Measurements from ENCODE around the gene TMBIM1.

Gene TMBIM1, protein sequence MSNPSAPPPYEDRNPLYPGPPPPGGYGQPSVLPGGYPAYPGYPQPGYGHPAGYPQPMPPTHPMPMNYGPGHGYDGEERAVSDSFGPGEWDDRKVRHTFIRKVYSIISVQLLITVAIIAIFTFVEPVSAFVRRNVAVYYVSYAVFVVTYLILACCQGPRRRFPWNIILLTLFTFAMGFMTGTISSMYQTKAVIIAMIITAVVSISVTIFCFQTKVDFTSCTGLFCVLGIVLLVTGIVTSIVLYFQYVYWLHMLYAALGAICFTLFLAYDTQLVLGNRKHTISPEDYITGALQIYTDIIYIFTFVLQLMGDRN

DNA sequence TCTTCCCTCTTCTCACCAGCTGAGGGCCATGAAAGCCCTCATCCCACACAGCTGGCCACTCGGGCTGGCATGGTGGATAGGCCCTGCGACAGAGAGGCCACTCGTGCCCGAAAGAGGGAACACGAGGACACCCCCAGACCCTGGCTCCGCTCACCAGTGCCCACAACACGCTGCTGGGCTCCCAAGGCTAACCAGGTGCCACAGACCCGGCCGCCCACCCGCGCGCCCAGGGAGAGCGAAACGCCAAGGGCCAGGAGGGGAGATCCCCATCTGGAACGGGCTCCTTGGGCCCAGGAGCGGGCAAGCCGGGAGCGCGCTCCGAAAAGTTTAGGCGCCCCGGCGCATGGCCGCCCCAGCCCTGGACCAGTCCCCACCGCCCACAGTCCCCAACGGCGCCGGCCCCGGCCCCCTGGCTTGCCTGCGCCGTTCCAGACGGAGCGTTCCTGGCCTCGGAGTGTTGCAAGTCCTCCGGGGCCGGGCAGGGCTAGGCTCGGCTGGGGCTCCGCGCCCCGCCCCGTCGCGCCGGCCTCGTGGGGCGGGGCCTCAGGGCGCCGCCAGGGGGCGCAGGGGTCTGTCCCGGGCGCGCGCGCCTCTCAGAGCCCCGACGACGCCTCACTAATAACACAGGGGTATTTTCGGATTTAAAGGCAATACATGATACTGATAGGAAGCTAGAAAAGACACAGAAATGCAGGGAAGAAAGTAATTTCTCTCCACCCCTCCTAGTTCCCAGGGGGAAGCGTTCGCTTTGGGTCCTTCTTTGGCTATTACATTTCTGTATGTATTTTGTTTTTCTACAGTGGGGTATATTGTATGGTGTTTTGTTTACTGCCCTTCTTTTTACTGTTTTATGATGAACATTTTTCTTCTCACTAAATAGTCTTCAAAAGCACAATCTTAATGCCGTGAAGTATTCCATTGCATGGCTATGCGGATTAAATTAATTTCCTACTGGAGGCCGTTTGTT, at the start of gene TMBIM1:
TMBIM1 (minus strand) TSS at position 456 of the 967 bp plus-strand sequence. CDS start 10,362 bp downstream, outside the sequence.
- peak; percentile 74 to 79 for DNase-seq

DNA sequence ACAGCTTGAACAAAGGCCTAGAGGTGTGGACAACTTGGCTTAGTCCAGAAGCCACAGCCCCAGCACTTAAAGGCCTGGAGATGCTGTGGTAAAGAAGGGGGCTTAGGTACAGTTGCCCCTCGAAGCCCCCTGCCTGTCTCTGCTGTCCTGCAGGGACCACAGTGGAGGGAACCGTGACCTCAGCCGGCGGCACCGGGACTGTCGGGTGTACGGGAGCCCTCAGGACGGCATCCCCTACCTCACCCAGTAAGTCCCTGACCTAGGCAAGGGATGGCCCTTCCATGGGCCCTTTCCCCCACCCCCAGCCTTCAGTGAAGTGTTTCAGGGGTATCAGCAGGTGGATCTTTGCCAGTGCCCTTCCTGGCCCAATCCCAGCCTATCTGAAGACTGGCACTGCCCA, 49.1 kb upstream of the TMBIM1 start:
- no peak for DNase-seq

DNA sequence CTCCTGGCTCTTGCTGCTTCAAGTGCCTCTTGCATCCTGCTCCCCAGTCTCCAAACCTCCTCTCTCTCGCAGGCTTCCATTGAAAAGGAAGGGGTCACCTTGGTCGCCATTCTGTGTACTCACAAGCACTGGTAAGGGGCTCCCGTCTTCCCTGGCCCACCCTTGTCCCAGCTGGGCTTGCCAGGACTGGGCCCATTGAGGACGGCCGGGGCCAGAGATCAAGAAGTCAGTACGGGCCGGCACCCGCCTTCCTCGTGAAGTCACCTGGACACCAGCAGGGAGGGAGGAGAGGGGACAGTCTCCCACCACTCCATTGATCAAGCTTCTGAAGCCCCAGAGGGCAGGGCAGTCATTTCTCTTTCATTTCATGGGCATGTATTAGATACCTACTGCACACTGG, 48.4 kb upstream of the TMBIM1 start:
- no peak for DNase-seq

DNA sequence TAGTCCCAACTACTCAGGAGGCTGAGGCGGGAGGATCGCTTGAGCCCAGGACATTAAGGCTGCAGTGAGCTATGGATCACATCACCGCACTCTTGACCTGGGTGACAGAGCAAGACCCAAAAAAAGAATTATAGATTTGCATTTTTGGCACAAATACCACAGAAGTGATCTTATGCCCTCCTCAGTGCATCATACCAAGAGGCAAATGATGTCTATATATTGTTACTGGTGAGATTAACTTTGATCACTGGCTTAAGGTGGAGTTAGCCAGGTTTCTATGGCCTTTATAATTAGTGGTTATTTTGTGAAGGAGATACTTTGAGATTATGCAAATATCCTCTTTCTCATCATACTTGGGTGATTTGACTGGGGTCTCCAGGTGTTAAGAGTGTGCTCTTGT, 42.2 kb upstream of the TMBIM1 start:
- DNase-seq: no peak

DNA sequence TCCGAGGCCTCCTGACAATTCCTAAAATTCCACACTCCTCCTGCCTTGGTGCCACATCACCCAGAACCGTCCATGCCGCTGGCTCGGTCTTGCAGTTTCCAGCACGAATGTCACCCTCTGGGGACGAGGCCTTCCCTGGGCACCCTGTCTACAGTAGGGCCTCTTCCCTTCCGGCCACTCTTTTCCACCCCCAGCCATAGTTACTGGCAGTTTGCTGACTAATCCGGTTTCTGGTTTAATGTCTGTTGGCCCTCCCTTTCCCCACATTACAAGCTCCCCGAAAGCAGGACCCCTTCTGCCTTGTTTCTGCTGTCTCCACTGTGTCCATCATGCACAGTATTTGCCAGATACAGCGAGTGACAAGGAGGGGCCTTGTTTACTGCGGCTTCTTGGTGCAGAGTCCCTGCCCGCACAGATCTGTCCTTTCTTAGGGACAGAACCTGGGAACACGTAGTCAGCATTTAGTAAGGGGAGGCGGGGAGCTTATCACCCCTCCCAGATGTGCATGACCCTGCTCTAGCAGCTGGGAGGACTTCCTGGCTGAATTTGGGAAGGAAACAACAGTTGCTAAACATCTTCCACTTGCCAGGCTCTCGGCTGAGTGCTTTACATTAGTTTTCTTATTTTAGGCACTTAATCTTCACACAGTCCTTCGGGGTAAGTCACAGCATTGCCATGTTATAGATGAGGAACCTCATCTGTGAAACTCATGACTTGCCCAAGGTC, 40.8 kb upstream of the TMBIM1 start:
- DNase-seq: no peak

DNA sequence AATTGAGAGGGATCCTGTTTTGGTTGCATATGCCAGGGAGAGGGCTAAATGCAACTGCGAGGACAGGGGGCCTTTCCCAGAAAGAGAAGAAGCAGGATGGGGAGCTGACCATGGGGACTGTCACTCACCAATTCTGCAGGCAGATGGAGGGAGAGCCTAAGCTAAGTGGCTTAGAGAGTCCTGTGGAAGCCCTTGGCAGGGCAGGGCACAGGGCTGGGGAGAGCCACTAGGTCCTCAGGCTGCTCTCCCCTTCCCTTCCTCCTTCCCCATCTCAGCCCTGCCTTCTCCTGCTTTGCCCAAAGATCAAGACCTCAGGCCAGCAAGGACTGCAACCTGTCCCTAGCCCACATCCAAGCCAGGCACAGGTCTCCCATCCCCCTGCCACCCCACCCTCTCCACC, 40.0 kb upstream of the TMBIM1 start:
- DNase-seq: no peak

DNA sequence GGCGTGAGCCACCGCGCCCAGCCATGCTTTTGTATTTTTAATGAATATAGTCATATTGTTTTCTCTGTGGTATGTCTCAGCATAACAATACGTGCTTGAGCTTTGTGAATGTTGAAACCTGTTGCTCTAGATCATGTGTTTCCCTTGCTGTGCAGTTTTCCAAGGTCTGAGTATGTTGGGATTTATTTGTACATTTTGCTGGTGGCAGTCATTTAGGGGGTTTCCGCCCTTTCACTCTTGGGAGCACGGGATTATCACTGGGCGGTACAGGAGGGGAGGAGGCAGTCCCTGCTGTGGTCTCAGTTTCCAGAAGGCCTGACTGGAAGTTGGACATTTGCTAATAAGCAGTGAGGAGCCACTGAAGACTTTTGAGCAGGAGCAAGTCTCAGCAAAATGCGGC, 39.4 kb upstream of the TMBIM1 start:
- DNase-seq: no peak

DNA sequence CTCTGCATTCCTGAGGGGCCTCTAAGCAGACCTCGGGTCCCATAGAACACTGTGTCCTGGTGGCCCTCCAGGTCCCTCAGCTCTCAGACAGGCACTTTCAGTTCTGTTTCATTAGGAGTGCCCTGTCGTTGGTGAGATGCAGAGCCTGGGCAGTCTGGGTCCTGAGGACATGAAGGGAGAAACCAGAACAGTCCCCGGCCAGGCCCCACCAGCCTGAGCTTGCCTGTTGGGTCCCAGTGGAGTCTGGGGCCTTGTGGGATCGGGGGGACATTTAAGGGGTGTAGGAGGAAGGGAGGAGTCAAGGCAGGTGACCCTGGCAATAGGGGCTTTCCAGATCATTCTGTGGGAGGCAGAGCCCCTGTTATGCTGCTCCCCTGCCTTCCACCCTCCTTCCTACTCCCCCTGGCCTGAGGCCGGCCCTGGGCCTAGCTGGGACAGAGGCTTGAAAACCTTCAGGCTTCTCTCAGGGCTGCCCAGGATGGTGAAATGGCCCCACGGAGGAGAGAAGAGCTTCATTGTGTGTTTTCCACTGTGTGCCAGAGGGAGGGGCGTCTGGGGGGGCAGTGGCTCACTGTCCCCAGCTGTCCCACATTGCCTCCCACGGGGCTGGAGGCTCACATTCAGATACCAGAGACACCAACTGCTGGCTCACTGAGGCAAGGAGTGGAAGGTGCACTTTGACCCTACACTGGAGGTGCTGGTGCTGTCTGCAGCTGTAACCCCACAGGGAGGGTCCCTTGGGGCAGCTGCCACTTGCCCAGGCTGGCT, 37.7 kb upstream of the TMBIM1 start:
- no peak for DNase-seq

DNA sequence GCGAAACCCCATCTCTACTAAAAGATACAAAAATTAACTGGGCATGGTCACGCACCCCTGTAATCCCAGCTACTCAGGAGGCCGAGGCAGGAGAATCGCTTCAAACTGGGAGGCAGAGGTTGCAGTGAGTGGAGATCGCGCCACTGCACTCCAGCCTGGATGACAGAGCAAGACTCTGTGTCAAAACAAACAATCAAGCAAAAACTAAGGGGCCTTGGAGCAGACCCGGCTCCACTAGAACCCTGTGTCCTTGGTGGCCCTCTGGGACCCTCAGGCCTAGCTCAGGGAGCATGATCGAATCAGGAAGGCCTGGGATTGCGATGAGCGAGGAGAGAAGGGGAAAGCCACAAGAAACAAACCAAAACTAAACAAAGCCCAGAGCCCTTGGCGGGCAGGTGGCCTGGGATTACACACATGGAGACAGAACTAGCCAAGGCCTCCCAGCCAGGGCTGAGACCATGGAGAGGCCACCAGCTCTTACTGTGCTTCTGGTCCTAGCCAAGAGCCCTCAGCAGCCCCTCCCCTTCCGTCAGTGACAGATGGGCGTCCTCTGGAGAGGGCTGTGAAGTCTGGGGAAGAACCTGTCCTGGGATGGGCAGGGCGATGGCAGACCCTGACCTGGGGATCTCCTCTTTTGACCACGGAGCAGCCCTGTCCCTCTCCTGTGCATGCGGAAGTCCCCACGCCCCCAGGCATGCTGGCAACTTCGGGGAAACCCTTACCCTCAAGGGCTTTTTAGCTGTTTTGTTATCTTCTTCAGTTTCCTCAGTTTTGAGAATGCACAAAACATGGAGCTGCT, 36.9 kb upstream of the TMBIM1 start:
- DNase-seq: no peak

DNA sequence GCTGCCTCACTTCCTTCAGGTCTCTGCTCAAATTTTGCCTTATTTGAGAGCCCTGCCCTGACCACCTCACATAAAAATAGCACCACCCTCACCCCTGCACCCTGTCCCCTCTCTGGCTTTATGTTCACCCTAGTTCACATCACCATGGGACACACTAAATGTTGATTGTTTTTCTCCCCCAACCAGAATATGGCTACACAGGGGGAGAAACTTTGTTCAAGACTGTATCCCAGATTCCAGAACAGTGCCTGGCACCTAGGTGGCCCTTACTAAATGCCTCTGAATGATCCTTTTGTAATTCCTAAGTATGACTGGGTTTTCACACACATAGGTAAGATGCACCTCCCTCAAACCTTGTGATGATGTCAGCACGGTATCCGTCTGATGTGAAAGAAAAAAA, 36.0 kb upstream of the TMBIM1 start:
- DNase-seq: no peak

DNA sequence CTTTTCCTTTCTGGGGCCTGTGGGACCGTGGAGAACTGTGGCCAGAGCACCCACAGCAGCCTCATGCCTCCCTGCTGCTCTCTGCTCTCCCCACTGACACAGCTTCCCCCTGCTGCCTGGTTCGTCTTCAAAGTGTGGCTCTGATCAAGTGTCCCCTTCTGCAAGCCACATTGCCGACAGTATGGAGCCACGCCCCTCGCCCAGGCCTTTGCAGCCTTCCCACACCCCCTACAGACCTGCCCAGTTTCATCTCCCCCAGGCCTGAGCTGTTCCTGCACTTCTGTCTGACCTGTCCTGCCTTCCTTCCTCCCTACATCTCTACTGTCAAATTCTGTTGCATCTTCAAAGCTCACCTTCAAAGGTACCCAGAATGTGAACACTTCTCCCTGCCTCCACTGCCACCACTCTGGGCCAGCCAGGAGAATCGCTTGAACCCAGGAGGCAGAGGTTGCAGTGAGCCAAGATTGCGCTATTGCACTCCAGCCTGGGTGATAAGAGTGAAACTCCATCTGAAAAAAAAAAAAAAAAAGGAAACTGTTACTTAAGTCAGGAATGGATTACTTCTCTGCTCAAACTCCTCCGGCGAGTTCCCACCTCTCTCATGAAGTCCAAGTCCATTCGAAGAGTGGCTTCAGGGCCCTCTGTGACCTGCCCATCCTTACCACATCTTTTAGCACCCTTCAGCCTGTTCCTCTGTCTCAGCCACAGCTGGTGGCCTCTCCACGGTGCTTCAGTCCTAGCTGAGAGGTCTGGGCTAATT, 35.3 kb upstream of the TMBIM1 start:
- no peak for DNase-seq

DNA sequence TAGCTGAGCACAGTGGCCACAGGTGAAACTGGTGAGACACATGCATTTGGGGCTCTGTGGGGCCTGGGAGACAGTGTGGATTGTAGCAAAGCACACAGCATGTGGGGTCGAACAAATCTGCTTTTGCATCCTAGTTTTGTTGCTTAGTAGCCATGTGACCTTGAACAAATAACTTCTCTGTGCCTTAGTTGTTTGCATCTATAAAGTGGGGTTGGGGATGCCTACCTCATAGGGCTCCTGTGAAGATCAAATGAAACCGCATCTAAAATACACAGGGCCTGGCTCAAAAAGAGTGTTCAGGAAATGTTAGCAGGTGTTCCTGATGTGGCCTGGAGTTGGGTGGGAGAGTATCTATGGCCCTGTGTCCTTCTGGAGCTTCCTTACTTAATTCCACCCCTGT, 34.0 kb upstream of the TMBIM1 start:
- DNase-seq: no peak

DNA sequence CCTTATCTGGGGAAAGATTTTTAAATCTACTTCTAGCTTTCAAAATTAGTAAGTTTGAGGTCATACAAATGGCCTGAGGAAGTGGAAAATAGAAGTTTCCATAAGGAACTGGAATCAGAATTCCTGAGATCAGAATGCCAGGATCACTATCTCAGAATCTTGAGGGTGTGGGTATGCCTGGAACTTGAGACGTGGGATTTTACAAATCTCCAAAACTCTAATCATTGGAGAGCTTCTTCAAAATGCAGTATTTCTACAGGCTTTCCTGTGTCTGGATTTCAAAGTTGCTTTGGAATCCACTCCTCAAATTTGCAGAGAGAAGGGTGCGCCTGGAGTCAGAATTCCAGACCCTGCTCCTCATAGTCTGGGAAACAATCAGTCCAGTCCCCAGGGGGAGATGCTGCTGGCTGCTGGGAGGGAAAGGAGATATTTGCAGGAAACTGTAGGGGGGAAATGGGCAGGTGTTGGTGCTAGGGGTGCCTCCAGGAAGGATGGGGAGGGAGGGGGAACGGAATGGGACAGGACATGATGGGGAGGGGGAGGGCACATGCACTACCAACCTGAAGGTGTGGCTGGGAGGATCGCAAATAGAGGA, 33.4 kb upstream of the TMBIM1 start:
- DNase-seq: no peak

DNA sequence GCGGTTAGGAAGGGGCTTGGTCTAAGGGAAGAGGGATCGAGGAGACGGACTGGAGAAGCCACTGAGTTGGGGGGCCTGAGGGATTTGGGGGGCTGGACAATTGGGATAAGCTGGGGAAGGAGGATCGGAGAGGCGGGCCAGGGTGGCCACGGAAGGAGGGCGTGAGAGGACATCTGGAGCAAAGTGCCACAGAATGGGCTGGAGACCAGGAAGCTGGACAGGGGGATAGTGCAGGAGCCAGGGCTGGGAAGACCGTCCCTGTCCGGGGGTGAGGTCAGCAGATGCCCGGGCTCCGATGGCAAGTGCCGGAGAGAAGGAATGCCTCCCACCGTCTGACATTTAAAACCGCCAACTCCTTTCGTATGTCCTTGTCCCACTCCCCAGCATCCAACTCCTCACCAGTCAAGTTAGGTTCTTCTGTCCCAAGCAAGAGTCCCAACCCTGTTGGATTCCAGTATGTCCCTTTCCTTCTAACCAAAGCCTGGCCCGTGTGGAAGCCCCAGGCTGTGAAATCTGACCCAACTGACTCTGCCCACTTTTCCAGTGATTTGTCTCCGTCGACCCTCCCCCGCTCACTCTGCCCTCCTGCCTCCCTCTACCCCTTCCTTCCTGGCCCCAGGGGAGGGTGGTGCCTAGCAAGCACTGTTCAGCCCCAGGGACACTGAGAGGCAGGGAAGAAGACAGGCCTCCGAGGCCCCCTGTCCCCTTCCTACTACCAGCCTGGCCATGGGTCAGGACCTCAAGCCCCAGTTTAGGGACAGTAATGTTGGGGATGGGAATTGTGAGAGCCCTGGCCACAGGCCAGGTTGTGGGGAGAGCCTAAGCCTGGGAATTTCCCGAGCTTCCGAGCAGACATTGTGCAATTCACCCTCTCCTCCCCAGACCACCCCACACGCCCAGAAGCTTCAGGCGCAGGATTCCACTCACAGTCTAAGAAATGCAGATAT, 31.5 kb upstream of the TMBIM1 start:
- DNase-seq: no peak

DNA sequence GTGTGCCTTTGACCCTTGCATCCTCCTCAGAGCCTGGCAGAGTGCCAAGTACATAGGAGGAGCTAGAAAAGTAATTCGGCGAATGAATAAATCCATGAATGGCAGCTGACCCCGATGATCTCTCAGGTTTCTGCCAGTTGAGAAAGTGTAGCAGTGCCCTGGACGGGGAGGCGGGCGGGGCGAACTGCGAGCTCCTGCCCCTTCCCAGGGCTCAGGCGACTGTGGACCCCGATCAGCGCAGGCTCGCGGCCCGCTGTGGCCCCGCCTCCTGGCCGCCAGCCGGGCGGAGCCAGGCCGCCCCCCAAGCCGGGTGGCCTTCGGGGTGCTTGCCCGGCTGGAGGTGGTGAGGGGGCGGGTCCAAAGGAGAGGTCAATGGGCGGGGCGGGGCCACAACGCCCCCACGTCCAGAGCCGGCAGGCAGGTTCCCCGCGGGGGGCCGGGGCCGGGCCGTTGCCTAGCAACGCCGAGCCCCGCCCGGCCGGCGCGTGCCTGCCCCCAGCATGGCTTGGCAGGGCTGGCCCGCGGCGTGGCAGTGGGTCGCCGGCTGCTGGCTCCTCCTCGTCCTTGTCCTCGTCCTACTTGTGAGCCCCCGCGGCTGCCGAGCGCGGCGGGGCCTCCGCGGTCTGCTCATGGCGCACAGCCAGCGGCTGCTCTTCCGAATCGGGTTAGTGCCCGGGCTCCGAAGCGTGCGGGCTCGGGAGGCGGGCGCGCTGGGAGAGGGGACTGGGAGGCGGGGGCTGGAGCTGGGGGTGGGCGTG, 30.6 kb upstream of the TMBIM1 start:
- peak; percentile 43 to 51 for DNase-seq

DNA sequence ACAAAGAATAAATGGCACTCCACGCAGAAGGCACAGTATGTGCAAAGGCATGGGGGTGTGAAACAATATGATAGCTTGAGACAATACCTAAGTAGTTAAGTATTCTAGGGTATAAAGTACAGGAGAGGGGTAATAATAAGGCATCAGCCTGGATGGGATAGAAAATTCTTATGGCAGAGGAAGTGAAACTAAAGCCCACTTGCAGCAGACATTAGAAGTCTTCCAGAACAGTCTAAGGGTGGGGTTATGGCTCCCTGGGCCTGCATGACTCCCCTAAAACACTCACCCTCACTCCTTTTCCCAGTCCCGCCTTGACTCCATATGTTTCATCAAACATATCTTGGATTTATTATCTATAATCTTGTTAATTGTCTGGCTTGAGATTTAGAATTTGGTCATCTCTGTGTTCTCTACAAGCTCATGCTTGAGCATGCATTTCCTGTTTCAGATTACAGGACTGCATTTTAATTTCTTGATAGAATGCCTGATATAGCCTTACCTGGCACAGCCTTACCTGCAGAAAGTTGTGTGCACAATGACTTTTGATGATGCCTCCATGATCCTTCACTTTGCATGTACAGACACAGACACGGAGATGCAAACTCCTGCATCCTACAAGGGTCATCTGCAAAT, 28.5 kb upstream of the TMBIM1 start:
- no peak for DNase-seq

DNA sequence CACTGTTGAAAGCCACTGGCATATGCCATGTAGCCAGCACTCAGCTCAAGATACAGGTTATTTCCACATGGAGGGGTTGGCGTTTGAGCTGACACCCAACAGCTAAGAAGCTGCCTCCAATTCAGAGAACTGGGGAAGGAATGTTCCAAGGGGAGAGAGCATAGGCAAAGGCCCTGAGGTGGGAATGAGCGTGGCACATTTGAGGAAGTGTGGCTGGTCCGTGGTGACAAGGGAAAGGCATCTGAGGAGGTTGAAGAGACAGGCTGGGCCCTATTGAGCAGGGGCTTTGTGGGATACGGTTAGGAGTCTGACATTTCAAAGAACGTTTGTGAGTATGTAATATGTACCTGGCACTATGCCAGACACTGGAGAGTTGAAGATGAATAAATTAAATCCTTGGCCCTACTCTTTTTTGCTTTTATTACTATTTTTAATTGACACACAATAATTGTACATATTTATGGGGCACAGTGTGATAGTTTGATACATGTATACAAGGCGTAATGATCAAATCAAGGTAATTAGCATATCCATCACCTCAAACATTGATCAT, 27.6 kb upstream of the TMBIM1 start:
- no peak for DNase-seq

DNA sequence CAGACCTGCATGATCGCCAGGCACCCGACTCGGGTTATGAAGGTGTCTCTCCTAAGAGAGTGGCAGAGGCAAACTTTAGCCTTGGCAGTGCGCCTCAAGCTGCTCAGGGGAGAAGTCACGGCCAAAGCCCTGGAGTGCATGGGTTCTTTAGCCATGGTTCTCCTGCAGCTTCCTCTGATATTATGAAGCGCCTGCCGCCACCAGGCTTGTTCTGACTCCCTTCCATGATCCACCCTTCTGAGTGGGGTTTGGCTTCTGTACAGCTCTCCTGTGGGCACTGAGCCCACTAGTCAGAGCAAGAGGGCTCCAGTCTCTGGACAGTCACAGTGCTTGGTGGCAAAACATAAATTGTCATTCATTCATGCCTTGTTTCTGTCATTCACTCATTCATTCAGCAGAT, 25.9 kb upstream of the TMBIM1 start:
- no peak for DNase-seq

Data from activated CD4-positive, alpha-beta T cell treated with anti-CD3 and anti-CD28 coated beads, Interleukin-2, amount 50 U/mL, for 48 hours (primary cell).